Measurements from ENCODE around the gene KRTAP12-2. TPM values are rescaled to one million over a fixed set of nuclear protein-coding genes. Genes with fewer than 3 reads are reported as not detected.
"Not testable (repeated sequence)": the region's sequence is repeated elsewhere in the genome, so short reads cannot be mapped to it uniquely, and the experiment has no call there.

Gene KRTAP12-2
- total RNA-seq, 2 donors from 2014 or later, result not detected

DNA sequence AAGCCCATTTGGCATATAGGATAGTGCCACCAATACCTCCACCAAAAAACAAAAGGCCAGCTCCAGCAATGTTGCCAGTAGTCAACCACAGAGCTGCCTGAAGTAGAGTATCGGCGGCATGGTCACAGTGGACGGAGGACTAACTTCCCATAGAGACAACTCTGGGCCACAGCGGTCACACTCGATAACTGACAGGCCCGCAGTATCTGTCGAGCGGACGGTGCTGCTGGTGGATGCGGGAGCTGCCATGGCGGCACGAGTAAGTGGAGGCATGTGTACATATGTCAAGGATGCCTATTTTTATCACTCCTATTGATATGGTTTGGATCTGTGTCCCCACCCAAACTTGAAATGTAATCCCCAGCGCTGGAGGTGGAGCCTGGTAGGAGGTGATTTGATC, 11.2 kb upstream of the KRTAP12-2 start:
- Histone ChIP-seq H3K4me3 (no peak overlapping the region), H3K4me1 (no peaks in the 10 kb centered on the region), H3K27ac (no peak overlapping the region), H3K36me3 (replicated peaks in 1 of 2; ENCODE audit: insufficient read depth in 1 of 2, low read depth in 2 of 2) (no peaks in the 10 kb centered on the region), H3K27me3 (no peaks in the 10 kb centered on the region), H3K9me3 (no peaks in the 10 kb centered on the region)
- intact Hi-C loops (cut with DNase I), result no loop called here
- TF ChIP-seq, protein P1, sequence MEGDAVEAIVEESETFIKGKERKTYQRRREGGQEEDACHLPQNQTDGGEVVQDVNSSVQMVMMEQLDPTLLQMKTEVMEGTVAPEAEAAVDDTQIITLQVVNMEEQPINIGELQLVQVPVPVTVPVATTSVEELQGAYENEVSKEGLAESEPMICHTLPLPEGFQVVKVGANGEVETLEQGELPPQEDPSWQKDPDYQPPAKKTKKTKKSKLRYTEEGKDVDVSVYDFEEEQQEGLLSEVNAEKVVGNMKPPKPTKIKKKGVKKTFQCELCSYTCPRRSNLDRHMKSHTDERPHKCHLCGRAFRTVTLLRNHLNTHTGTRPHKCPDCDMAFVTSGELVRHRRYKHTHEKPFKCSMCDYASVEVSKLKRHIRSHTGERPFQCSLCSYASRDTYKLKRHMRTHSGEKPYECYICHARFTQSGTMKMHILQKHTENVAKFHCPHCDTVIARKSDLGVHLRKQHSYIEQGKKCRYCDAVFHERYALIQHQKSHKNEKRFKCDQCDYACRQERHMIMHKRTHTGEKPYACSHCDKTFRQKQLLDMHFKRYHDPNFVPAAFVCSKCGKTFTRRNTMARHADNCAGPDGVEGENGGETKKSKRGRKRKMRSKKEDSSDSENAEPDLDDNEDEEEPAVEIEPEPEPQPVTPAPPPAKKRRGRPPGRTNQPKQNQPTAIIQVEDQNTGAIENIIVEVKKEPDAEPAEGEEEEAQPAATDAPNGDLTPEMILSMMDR (IDR thresholded peaks at IDR 0.05), result no peak
- TF ChIP-seq POLR2A (IDR thresholded peaks at IDR 0.05), result no peak
- 82 to 94% methylated on average over 13 of the region's 13 CpGs for WGBS, 2 donors
- DNase-seq (no peak), ATAC-seq (no peak)

GRCh38 chr21:44671911-44672310, 5.2 kb upstream of the KRTAP12-2 start:
- intact Hi-C loops (cut with DNase I), result no loop called here
- TF ChIP-seq, protein P1 (IDR thresholded peaks at IDR 0.05), result no peak
- TF ChIP-seq POLR2A (IDR thresholded peaks at IDR 0.05), result no peak
- peaks cover 0 to 12% (median 0%) of the 10 kb centered on the region in 3 donors for H3K9me3 ChIP-seq
- no peak overlapping the region for H3K27ac ChIP-seq
- no peak for DNase-seq
- ATAC-seq, result no peak
- H3K4me1 ChIP-seq, result no peaks in the 10 kb centered on the region
- H3K4me3 ChIP-seq, result no peak overlapping the region
- WGBS, 2 donors, result 82 to 100% methylated on average over 1 of the region's 1 CpG
- H3K27me3 ChIP-seq, result no peaks in the 10 kb centered on the region
- no peaks in the 10 kb centered on the region for H3K36me3 ChIP-seq (replicated peaks in 1 of 2; ENCODE audit: insufficient read depth in 1 of 2, low read depth in 2 of 2)

- Histone ChIP-seq H3K4me3 (no peak overlapping the region), H3K4me1 (no peaks in the 10 kb centered on the region), H3K36me3 (replicated peaks in 1 of 2; ENCODE audit: insufficient read depth in 1 of 2, low read depth in 2 of 2) (no peaks in the 10 kb centered on the region), H3K9me3 (peaks cover 0 to 12% (median 0%) of the 10 kb centered on the region in 3 donors), H3K27ac (no peak overlapping the region), H3K27me3 (no peaks in the 10 kb centered on the region)
- no peak for TF ChIP-seq POLR2A (IDR thresholded peaks at IDR 0.05)
- TF ChIP-seq, protein P1 (IDR thresholded peaks at IDR 0.05), result no peak
- DNase-seq (no peak), ATAC-seq (no peak)
- 69 to 100% methylated on average over 1 to 3 of the region's 3 CpGs for WGBS, 2 donors
- intact Hi-C loops (cut with DNase I), result no loop called here
Measured at GRCh38 chr21:44670642-44671432, 4.1 kb upstream of the KRTAP12-2 start.

DNA sequence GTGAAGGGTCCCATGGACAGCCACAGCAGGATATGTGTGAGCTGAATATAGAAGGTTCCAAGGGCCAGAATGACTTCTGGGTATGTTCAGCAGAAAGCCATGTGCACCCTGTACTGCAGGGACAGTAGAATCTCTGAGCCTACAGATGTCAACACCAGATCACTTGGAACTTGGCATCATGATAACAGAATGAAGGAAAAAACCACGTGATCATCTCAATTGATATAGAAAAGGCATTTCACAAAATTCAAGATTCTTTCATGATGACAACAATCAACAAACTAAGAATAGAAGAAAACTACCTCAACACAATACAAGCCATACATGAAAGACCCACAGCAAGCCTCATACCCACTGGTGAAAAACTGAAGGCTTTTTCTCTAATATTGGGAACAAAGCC, 885 bp upstream of the KRTAP12-2 start:
- DNase-seq (no peak), ATAC-seq (no peak)
- H3K4me1 ChIP-seq, result no peaks in the 10 kb centered on the region
- H3K9me3 ChIP-seq, result peaks cover 0 to 12% (median under 1%) of the 10 kb centered on the region in 3 donors
- no peaks in the 10 kb centered on the region for H3K27me3 ChIP-seq
- H3K36me3 ChIP-seq (replicated peaks in 1 of 2; ENCODE audit: insufficient read depth in 1 of 2, low read depth in 2 of 2), result no peaks in the 10 kb centered on the region
- H3K4me3 ChIP-seq, result no peak overlapping the region
- 35 to 63% methylated on average over 1 of the region's 1 CpG for WGBS, 2 donors
- intact Hi-C loops (cut with DNase I), result no loop called here
- TF ChIP-seq, protein P1 (IDR thresholded peaks at IDR 0.05), result no peak
- TF ChIP-seq POLR2A (IDR thresholded peaks at IDR 0.05), result no peak
- no peak overlapping the region for H3K27ac ChIP-seq

DNA sequence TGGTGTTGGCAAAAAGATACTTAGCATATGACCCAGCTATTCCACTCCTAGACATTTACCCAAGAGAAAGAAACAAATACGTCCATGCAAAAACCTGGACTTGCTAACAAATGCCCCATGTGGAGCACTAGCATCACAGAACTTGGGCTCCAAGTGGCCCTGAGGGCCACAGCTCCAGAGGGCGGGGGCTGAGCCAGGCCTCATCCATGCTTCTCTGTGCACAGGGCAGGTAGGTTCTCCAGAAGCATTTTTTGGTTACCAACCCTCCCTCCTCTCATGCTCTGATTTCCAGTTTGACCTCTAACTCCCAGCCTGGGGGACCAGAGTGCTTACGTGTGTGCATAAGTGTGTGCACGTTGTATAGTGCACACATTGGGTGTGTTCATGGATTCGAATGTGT, 2.0 kb downstream of the KRTAP12-2 start:
- intact Hi-C loops (cut with DNase I), result no loop called here
- WGBS, 2 donors, result 58 to 67% methylated on average over 4 to 5 of the region's 5 CpGs
- H3K4me1 ChIP-seq, result no peaks in the 10 kb centered on the region
- no peak overlapping the region for H3K27ac ChIP-seq
- H3K4me3 ChIP-seq, result no peak overlapping the region
- TF ChIP-seq POLR2A (IDR thresholded peaks at IDR 0.05), result no peak
- TF ChIP-seq, protein P1 (IDR thresholded peaks at IDR 0.05), result no peak
- DNase-seq (no peak), ATAC-seq (no peak)
- peaks cover 0 to 4% (median 0%) of the 10 kb centered on the region in 3 donors for H3K9me3 ChIP-seq
- H3K36me3 ChIP-seq (replicated peaks in 1 of 2; ENCODE audit: insufficient read depth in 1 of 2, low read depth in 2 of 2), result no peaks in the 10 kb centered on the region
- H3K27me3 ChIP-seq, result no peaks in the 10 kb centered on the region

DNA sequence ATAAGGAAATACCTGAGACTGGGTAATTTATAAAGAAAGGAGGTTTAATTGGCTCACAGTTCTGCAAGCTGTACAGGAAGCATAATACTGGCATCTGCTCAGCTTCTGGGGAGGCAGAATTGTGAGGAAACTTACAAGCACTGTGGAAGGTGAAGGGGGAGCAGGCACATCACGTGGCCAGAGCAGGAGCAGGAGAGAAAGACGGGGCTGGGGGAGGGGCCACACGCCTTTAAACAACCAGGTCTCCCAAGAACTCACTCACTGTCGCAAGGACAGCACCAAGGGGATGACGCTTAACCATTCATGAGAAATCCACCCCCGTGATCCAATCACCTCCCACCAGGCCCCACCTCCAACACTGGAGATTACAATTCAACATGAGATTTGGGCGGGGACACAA, 5.2 kb downstream of the KRTAP12-2 start:
- intact Hi-C loops (cut with DNase I); ATAC-seq: not testable (repeated sequence)
- 44 to 52% methylated on average over 7 of the region's 7 CpGs for WGBS, 2 donors

More for the DNA sequence above, 5.2 kb downstream of the KRTAP12-2 start:
- not testable (repeated sequence) for H3K27ac ChIP-seq; H3K4me1 ChIP-seq; DNase-seq; H3K36me3 ChIP-seq (replicated peaks in 1 of 2; ENCODE audit: insufficient read depth in 1 of 2, low read depth in 2 of 2); H3K27me3 ChIP-seq; H3K9me3 ChIP-seq; H3K4me3 ChIP-seq
